Measurements from ENCODE around the gene SIX2. TPM values are rescaled to one million over a fixed set of nuclear protein-coding genes. Genes with fewer than 3 reads are reported as not detected.

SIX2 gene
- total and polyA plus RNA-seq, 10 donors: 0.03 to 0.20 (median 0.03) TPM; not detected in 7

- Histone ChIP-seq H3K27ac (no peak overlapping the region), H3K36me3 (no peaks in the 10 kb centered on the region), H3K4me1 (no peaks in the 10 kb centered on the region), H3K4me3 (no peak overlapping the region), H3K9me3 (no peaks in the 10 kb centered on the region), H3K27me3 (replicated peaks in 1 of 7) (peaks cover 0 to 11% (median 0%) of the 10 kb centered on the region in 7 donors)
- intact Hi-C loops (cut with DNase I; ENCODE audit: low total_unique reads): no loop called here
- no peak for DNase-seq
- 87 to 94% (median 91%) methylated on average over 19 of the region's 19 CpGs for WGBS, 5 donors
- TF ChIP-seq CTCF (IDR thresholded peaks at IDR 0.05 in 8 of 11, conservative IDR thresholded peaks at IDR 0.05 in 3 of 11): no peak
- TF ChIP-seq POLR2AphosphoS5 (IDR thresholded peaks at IDR 0.05): no peak
- TF ChIP-seq POLR2A (IDR thresholded peaks at IDR 0.05): no peak
These were observed 40.5 kb upstream of the SIX2 start for GRCh38 chr2:45049569-45050336.

GRCh38 chr2:45047301-45047700, 38.0 kb upstream of the SIX2 start:
- no peaks in the 10 kb centered on the region for H3K9me3 ChIP-seq
- H3K27me3 ChIP-seq (replicated peaks in 1 of 7): peaks cover 0 to 7% (median 0%) of the 10 kb centered on the region in 7 donors
- H3K4me1 ChIP-seq: no peaks in the 10 kb centered on the region
- no peak overlapping the region for H3K4me3 ChIP-seq
- TF ChIP-seq POLR2AphosphoS5 (IDR thresholded peaks at IDR 0.05) (no peak), CTCF (IDR thresholded peaks at IDR 0.05 in 8 of 11, conservative IDR thresholded peaks at IDR 0.05 in 3 of 11) (no peak), POLR2A (IDR thresholded peaks at IDR 0.05) (no peak)
- 55 to 84% (median 61%) methylated on average over 4 of the region's 4 CpGs for WGBS, 5 donors
- no peak overlapping the region for H3K27ac ChIP-seq
- intact Hi-C loops (cut with DNase I; ENCODE audit: low total_unique reads): no loop called here
- no peak for DNase-seq
- H3K36me3 ChIP-seq: no peaks in the 10 kb centered on the region

GRCh38 chr2:45046786-45047185, 37.5 kb upstream of the SIX2 start:
- WGBS, 5 donors: 78 to 97% (median 91%) methylated on average over 1 of the region's 1 CpG
- H3K27me3 ChIP-seq (replicated peaks in 1 of 7): peaks cover 0 to 12% (median under 1%) of the 10 kb centered on the region in 7 donors
- intact Hi-C loops (cut with DNase I; ENCODE audit: low total_unique reads): no loop called here
- DNase-seq: no peak
- H3K4me1 ChIP-seq: no peaks in the 10 kb centered on the region
- no peak overlapping the region for H3K4me3 ChIP-seq
- H3K36me3 ChIP-seq: no peaks in the 10 kb centered on the region
- no peak for TF ChIP-seq CTCF (IDR thresholded peaks at IDR 0.05 in 8 of 11, conservative IDR thresholded peaks at IDR 0.05 in 3 of 11)
- no peak for TF ChIP-seq POLR2A (IDR thresholded peaks at IDR 0.05)
- no peak for TF ChIP-seq POLR2AphosphoS5 (IDR thresholded peaks at IDR 0.05)
- H3K9me3 ChIP-seq: no peaks in the 10 kb centered on the region
- H3K27ac ChIP-seq: no peak overlapping the region

- 73 to 93% (median 81%) methylated on average over 3 of the region's 3 CpGs for WGBS, 5 donors
- Histone ChIP-seq H3K27me3 (replicated peaks in 1 of 7) (peaks cover 0 to 17% (median 3%) of the 10 kb centered on the region in 7 donors), H3K4me1 (no peaks in the 10 kb centered on the region), H3K9me3 (no peaks in the 10 kb centered on the region), H3K4me3 (no peak overlapping the region), H3K36me3 (no peaks in the 10 kb centered on the region), H3K27ac (no peak overlapping the region)
- DNase-seq: no peak
- TF ChIP-seq POLR2A (IDR thresholded peaks at IDR 0.05) (no peak), POLR2AphosphoS5 (IDR thresholded peaks at IDR 0.05) (no peak), CTCF (IDR thresholded peaks at IDR 0.05 in 8 of 11, conservative IDR thresholded peaks at IDR 0.05 in 3 of 11) (no peak)
- intact Hi-C loops (cut with DNase I; ENCODE audit: low total_unique reads): no loop called here
These were observed 36.5 kb upstream of the SIX2 start for GRCh38 chr2:45045706-45046105.
